Measurements from ENCODE around the gene DIO3. TPM values are rescaled to one million over a fixed set of nuclear protein-coding genes. Genes with fewer than 3 reads are reported as not detected.
"Not testable (repeated sequence)": the region's sequence is repeated elsewhere in the genome, so short reads cannot be mapped to it uniquely, and the experiment has no call there.

DIO3 gene
- total RNA-seq, 1 experiment from 2014 or later = not detected

GRCh38 chr14:101553931-101554330, 7.4 kb upstream of the DIO3 start:
- H3K4me1 ChIP-seq (ENCODE audit: low read length) = no peaks in the 10 kb centered on the region
- H2AFZ ChIP-seq (ENCODE audit: low read length) = no peak overlapping the region
- H4K20me1 ChIP-seq (ENCODE audit: insufficient read depth, low read depth, low read length) = no peaks in the 10 kb centered on the region
- no peak for DNase-seq
- H3K36me3 ChIP-seq (ENCODE audit: insufficient read depth, low read length) = no peaks in the 10 kb centered on the region
- no peaks in the 10 kb centered on the region for H3K79me2 ChIP-seq (ENCODE audit: low read length)
- no peaks in the 10 kb centered on the region for H3K27me3 ChIP-seq (ENCODE audit: low read length)
- no peak overlapping the region for H3K9ac ChIP-seq (ENCODE audit: low read length)
- H3K4me3 ChIP-seq (ENCODE audit: low read length) = no peak overlapping the region
- H3K4me2 ChIP-seq (ENCODE audit: low read depth, low read length, poor library complexity, severe bottlenecking) = no peak overlapping the region
- H3K9me2 ChIP-seq (replicated peaks; ENCODE audit: insufficient read depth, low read length) = no peaks in the 10 kb centered on the region
- no peaks in the 10 kb centered on the region for H3K9me3 ChIP-seq (ENCODE audit: low read length)
- no peak overlapping the region for H3K27ac ChIP-seq (ENCODE audit: low read length)

GRCh38 chr14:101554991-101555668, 6.2 kb upstream of the DIO3 start:
- Histone ChIP-seq H3K9me3 (ENCODE audit: low read length) (no peaks in the 10 kb centered on the region), H3K27me3 (ENCODE audit: low read length) (no peaks in the 10 kb centered on the region), H3K4me3 (ENCODE audit: low read length) (no peak overlapping the region), H3K79me2 (ENCODE audit: low read length) (no peaks in the 10 kb centered on the region), H3K9me2 (replicated peaks; ENCODE audit: insufficient read depth, low read length) (no peaks in the 10 kb centered on the region), H3K36me3 (ENCODE audit: insufficient read depth, low read length) (no peaks in the 10 kb centered on the region), H3K4me2 (ENCODE audit: low read depth, low read length, poor library complexity, severe bottlenecking) (no peak overlapping the region), H3K27ac (ENCODE audit: low read length) (no peak overlapping the region), H2AFZ (ENCODE audit: low read length) (no peak overlapping the region), H4K20me1 (ENCODE audit: insufficient read depth, low read depth, low read length) (no peaks in the 10 kb centered on the region), H3K9ac (ENCODE audit: low read length) (no peak overlapping the region), H3K4me1 (ENCODE audit: low read length) (no peaks in the 10 kb centered on the region)
- no peak for DNase-seq

- not testable (repeated sequence) for H3K36me3 ChIP-seq (ENCODE audit: insufficient read depth, low read length); H3K27ac ChIP-seq (ENCODE audit: low read length); H3K27me3 ChIP-seq (ENCODE audit: low read length); H3K4me1 ChIP-seq (ENCODE audit: low read length); H3K9me2 ChIP-seq (replicated peaks; ENCODE audit: insufficient read depth, low read length); H3K79me2 ChIP-seq (ENCODE audit: low read length); H3K4me3 ChIP-seq (ENCODE audit: low read length); H2AFZ ChIP-seq (ENCODE audit: low read length); DNase-seq; H3K9ac ChIP-seq (ENCODE audit: low read length); H3K9me3 ChIP-seq (ENCODE audit: low read length); H3K4me2 ChIP-seq (ENCODE audit: low read depth, low read length, poor library complexity, severe bottlenecking); H4K20me1 ChIP-seq (ENCODE audit: insufficient read depth, low read depth, low read length)
Observed at GRCh38 chr14:101555669-101556043, 5.6 kb upstream of the DIO3 start.

GRCh38 chr14:101556131-101556530, 5.2 kb upstream of the DIO3 start:
- Histone ChIP-seq H3K4me1 (ENCODE audit: low read length) (no peaks in the 10 kb centered on the region), H3K9me3 (ENCODE audit: low read length) (no peaks in the 10 kb centered on the region), H3K4me3 (ENCODE audit: low read length) (no peak overlapping the region), H3K27me3 (ENCODE audit: low read length) (no peaks in the 10 kb centered on the region), H3K36me3 (ENCODE audit: insufficient read depth, low read length) (no peaks in the 10 kb centered on the region), H4K20me1 (ENCODE audit: insufficient read depth, low read depth, low read length) (no peaks in the 10 kb centered on the region), H3K9me2 (replicated peaks; ENCODE audit: insufficient read depth, low read length) (no peaks in the 10 kb centered on the region), H3K79me2 (ENCODE audit: low read length) (no peaks in the 10 kb centered on the region), H3K9ac (ENCODE audit: low read length) (no peak overlapping the region), H3K27ac (ENCODE audit: low read length) (no peak overlapping the region), H3K4me2 (ENCODE audit: low read depth, low read length, poor library complexity, severe bottlenecking) (no peak overlapping the region), H2AFZ (ENCODE audit: low read length) (no peak overlapping the region)
- no peak for DNase-seq

GRCh38 chr14:101556566-101557320, 4.6 kb upstream of the DIO3 start:
- Histone ChIP-seq H3K9ac (ENCODE audit: low read length) (no peak overlapping the region), H3K79me2 (ENCODE audit: low read length) (no peaks in the 10 kb centered on the region), H2AFZ (ENCODE audit: low read length) (no peak overlapping the region), H3K36me3 (ENCODE audit: insufficient read depth, low read length) (no peaks in the 10 kb centered on the region), H3K9me2 (replicated peaks; ENCODE audit: insufficient read depth, low read length) (no peaks in the 10 kb centered on the region), H3K4me2 (ENCODE audit: low read depth, low read length, poor library complexity, severe bottlenecking) (no peak overlapping the region), H3K27ac (ENCODE audit: low read length) (no peak overlapping the region), H3K27me3 (ENCODE audit: low read length) (no peaks in the 10 kb centered on the region), H3K4me3 (ENCODE audit: low read length) (no peak overlapping the region), H4K20me1 (ENCODE audit: insufficient read depth, low read depth, low read length) (no peaks in the 10 kb centered on the region), H3K4me1 (ENCODE audit: low read length) (no peaks in the 10 kb centered on the region), H3K9me3 (ENCODE audit: low read length) (no peaks in the 10 kb centered on the region; the same call in 1 of the 2 replicates)
- no peak for DNase-seq

- no peaks in the 10 kb centered on the region for H3K4me1 ChIP-seq (ENCODE audit: low read length)
- H3K9me2 ChIP-seq (replicated peaks; ENCODE audit: insufficient read depth, low read length) = no peaks in the 10 kb centered on the region
- H3K27ac ChIP-seq (ENCODE audit: low read length) = no peak overlapping the region
- no peak overlapping the region for H2AFZ ChIP-seq (ENCODE audit: low read length)
- H3K9ac ChIP-seq (ENCODE audit: low read length) = no peak overlapping the region
- H3K36me3 ChIP-seq (ENCODE audit: insufficient read depth, low read length) = no peaks in the 10 kb centered on the region
- H3K27me3 ChIP-seq (ENCODE audit: low read length) = no peaks in the 10 kb centered on the region
- no peak overlapping the region for H3K4me3 ChIP-seq (ENCODE audit: low read length)
- no peak for DNase-seq
- H3K9me3 ChIP-seq (ENCODE audit: low read length) = peaks cover 3% of the 10 kb centered on the region; the same call in 1 of the 2 replicates
- no peaks in the 10 kb centered on the region for H4K20me1 ChIP-seq (ENCODE audit: insufficient read depth, low read depth, low read length)
- no peaks in the 10 kb centered on the region for H3K79me2 ChIP-seq (ENCODE audit: low read length)
- no peak overlapping the region for H3K4me2 ChIP-seq (ENCODE audit: low read depth, low read length, poor library complexity, severe bottlenecking)
Observed at GRCh38 chr14:101557321-101557695, 4.0 kb upstream of the DIO3 start.

GRCh38 chr14:101557811-101558738, 3.2 kb upstream of the DIO3 start:
- no peaks in the 10 kb centered on the region for H3K4me1 ChIP-seq (ENCODE audit: low read length)

GRCh38 chr14:101558739-101559240, 2.5 kb upstream of the DIO3 start:
- H3K27ac ChIP-seq (ENCODE audit: low read length) = no peak overlapping the region
- no peaks in the 10 kb centered on the region for H3K4me1 ChIP-seq (ENCODE audit: low read length)
- no peak overlapping the region for H2AFZ ChIP-seq (ENCODE audit: low read length)
- no peaks in the 10 kb centered on the region for H3K79me2 ChIP-seq (ENCODE audit: low read length)
- H3K9ac ChIP-seq (ENCODE audit: low read length) = no peak overlapping the region
- no peaks in the 10 kb centered on the region for H4K20me1 ChIP-seq (ENCODE audit: insufficient read depth, low read depth, low read length)
- H3K9me3 ChIP-seq (ENCODE audit: low read length) = peaks cover 3% of the 10 kb centered on the region; the same call in 1 of the 2 replicates
- H3K27me3 ChIP-seq (ENCODE audit: low read length) = no peaks in the 10 kb centered on the region
- H3K4me3 ChIP-seq (ENCODE audit: low read length) = no peak overlapping the region
- no peaks in the 10 kb centered on the region for H3K9me2 ChIP-seq (replicated peaks; ENCODE audit: insufficient read depth, low read length)
- no peak for DNase-seq
- H3K4me2 ChIP-seq (ENCODE audit: low read depth, low read length, poor library complexity, severe bottlenecking) = no peak overlapping the region
- no peaks in the 10 kb centered on the region for H3K36me3 ChIP-seq (ENCODE audit: insufficient read depth, low read length)

More at GRCh38 chr14:101557811-101558738, 3.2 kb upstream of the DIO3 start:
- Histone ChIP-seq H3K4me3 (ENCODE audit: low read length) (no peak overlapping the region), H3K9ac (ENCODE audit: low read length) (no peak overlapping the region), H4K20me1 (ENCODE audit: insufficient read depth, low read depth, low read length) (no peaks in the 10 kb centered on the region), H3K79me2 (ENCODE audit: low read length) (no peaks in the 10 kb centered on the region), H3K27ac (ENCODE audit: low read length) (no peak overlapping the region), H3K9me3 (ENCODE audit: low read length) (peaks cover 3% of the 10 kb centered on the region; the same call in 1 of the 2 replicates), H3K36me3 (ENCODE audit: insufficient read depth, low read length) (no peaks in the 10 kb centered on the region), H3K4me2 (ENCODE audit: low read depth, low read length, poor library complexity, severe bottlenecking) (no peak overlapping the region), H3K9me2 (replicated peaks; ENCODE audit: insufficient read depth, low read length) (no peaks in the 10 kb centered on the region), H2AFZ (ENCODE audit: low read length) (no peak overlapping the region), H3K27me3 (ENCODE audit: low read length) (no peaks in the 10 kb centered on the region)
- no peak for DNase-seq

Measured in Karpas-422 (cell line).